ENCODE results near the gene P3H3.

Gene P3H3

DNA sequence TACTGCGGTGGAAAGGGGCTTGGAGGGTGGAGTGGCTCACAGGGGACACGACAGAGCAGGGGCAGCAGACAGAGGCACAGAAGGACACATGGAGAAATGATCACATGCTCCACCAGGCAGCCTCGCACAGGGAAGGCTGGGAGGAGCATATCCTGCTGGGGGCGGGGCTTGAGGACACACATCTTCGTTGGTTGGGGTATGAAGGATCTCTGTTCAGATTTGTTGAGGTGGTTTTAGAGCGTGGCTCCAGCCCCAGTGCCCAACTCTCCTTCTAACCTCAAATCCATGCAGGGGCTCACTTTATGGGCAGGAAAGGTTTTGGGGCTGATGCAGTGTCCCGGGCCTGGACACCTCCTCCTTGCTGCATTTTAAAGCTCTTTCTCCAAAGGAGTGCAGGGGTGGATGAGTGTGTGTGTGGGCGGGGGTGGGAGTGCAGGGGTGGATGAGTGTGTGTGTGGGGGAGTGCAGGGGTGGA, 733 bp upstream of the P3H3 start:
- H3K27ac ChIP-seq (ENCODE audit: low read length) = no peak overlapping the region
- H3K4me1 ChIP-seq (ENCODE audit: low read length) = peaks cover 11% of the 10 kb centered on the region
- H3K9me3 ChIP-seq (ENCODE audit: insufficient read depth, low read length) = no peaks in the 10 kb centered on the region
- peak overlapping the region; percentile 53 for H3K4me2 ChIP-seq (ENCODE audit: low read length)
- no peaks in the 10 kb centered on the region for H3K79me2 ChIP-seq (ENCODE audit: low read length)
- H3K27me3 ChIP-seq (ENCODE audit: low read depth, low read length) = peaks cover 22% of the 10 kb centered on the region
- H3K4me3 ChIP-seq (ENCODE audit: low read length) = peak overlapping the region; percentile 25; the same call in 1 of the 2 replicates
- no peak overlapping the region for H2AFZ ChIP-seq (ENCODE audit: low read depth, low read length)
- H3K9ac ChIP-seq (ENCODE audit: low read length) = no peak overlapping the region
- H3K36me3 ChIP-seq (replicated peaks; ENCODE audit: low read depth, low read length) = peaks cover 2% of the 10 kb centered on the region
- H4K20me1 ChIP-seq (ENCODE audit: insufficient read depth, low read length) = no peaks in the 10 kb centered on the region
- TF ChIP-seq, protein P1, sequence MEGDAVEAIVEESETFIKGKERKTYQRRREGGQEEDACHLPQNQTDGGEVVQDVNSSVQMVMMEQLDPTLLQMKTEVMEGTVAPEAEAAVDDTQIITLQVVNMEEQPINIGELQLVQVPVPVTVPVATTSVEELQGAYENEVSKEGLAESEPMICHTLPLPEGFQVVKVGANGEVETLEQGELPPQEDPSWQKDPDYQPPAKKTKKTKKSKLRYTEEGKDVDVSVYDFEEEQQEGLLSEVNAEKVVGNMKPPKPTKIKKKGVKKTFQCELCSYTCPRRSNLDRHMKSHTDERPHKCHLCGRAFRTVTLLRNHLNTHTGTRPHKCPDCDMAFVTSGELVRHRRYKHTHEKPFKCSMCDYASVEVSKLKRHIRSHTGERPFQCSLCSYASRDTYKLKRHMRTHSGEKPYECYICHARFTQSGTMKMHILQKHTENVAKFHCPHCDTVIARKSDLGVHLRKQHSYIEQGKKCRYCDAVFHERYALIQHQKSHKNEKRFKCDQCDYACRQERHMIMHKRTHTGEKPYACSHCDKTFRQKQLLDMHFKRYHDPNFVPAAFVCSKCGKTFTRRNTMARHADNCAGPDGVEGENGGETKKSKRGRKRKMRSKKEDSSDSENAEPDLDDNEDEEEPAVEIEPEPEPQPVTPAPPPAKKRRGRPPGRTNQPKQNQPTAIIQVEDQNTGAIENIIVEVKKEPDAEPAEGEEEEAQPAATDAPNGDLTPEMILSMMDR (IDR thresholded peaks at IDR 0.05; ENCODE audit: low read depth, low read length) = no peak
- TF ChIP-seq EZH2phosphoT487 (IDR thresholded peaks at IDR 0.05; ENCODE audit: low read depth) = no peak

GRCh38 chr12:6828781-6829535, 751 bp downstream of the P3H3 start:
- H3K9ac ChIP-seq (ENCODE audit: low read length) = peak overlapping the region; percentile 89
- H3K4me1 ChIP-seq (ENCODE audit: low read length) = peaks cover 11% of the 10 kb centered on the region
- no peaks in the 10 kb centered on the region for H3K79me2 ChIP-seq (ENCODE audit: low read length)
- peak overlapping the region; percentile 17 for H3K27ac ChIP-seq (ENCODE audit: low read length)
- H3K27me3 ChIP-seq (ENCODE audit: low read depth, low read length) = peaks cover 9% of the 10 kb centered on the region; the same call in 1 of the 2 replicates
- H3K36me3 ChIP-seq (replicated peaks; ENCODE audit: low read depth, low read length) = peaks cover 2% of the 10 kb centered on the region
- H3K4me3 ChIP-seq (ENCODE audit: low read length) = peak overlapping the region; percentile 90
- H3K4me2 ChIP-seq (ENCODE audit: low read length) = peak overlapping the region; percentile 85
- H3K9me3 ChIP-seq (ENCODE audit: insufficient read depth, low read length) = no peaks in the 10 kb centered on the region
- peak overlapping the region; percentile 67 for H2AFZ ChIP-seq (ENCODE audit: low read depth, low read length)
- no peaks in the 10 kb centered on the region for H4K20me1 ChIP-seq (ENCODE audit: insufficient read depth, low read length)
- TF ChIP-seq, protein P1 (IDR thresholded peaks at IDR 0.05; ENCODE audit: low read depth, low read length) = no peak
- TF ChIP-seq EZH2phosphoT487 (IDR thresholded peaks at IDR 0.05; ENCODE audit: low read depth) = no peak

GRCh38 chr12:6829536-6830220, 1.5 kb downstream of the P3H3 start:
- Histone ChIP-seq H3K27ac (ENCODE audit: low read length) (no peak overlapping the region), H3K4me3 (ENCODE audit: low read length) (peak overlapping the region; percentile 90), H3K9ac (ENCODE audit: low read length) (peak overlapping the region; percentile 89), H3K36me3 (replicated peaks; ENCODE audit: low read depth, low read length) (peaks cover 2% of the 10 kb centered on the region), H3K4me1 (ENCODE audit: low read length) (peaks cover 11% of the 10 kb centered on the region), H2AFZ (ENCODE audit: low read depth, low read length) (peak overlapping the region; percentile 67), H3K27me3 (ENCODE audit: low read depth, low read length) (peaks cover 9% of the 10 kb centered on the region; the same call in 1 of the 2 replicates), H3K79me2 (ENCODE audit: low read length) (no peaks in the 10 kb centered on the region), H3K4me2 (ENCODE audit: low read length) (peak overlapping the region; percentile 85), H4K20me1 (ENCODE audit: insufficient read depth, low read length) (no peaks in the 10 kb centered on the region), H3K9me3 (ENCODE audit: insufficient read depth, low read length) (no peaks in the 10 kb centered on the region)
- TF ChIP-seq EZH2phosphoT487 (IDR thresholded peaks at IDR 0.05; ENCODE audit: low read depth) = no peak
- TF ChIP-seq, protein P1 (IDR thresholded peaks at IDR 0.05; ENCODE audit: low read depth, low read length) = peak; percentile 29

- H4K20me1 ChIP-seq (ENCODE audit: insufficient read depth, low read length) = no peaks in the 10 kb centered on the region
- H3K4me1 ChIP-seq (ENCODE audit: low read length) = peaks cover 11% of the 10 kb centered on the region
- no peaks in the 10 kb centered on the region for H3K9me3 ChIP-seq (ENCODE audit: insufficient read depth, low read length)
- no peaks in the 10 kb centered on the region for H3K79me2 ChIP-seq (ENCODE audit: low read length)
- TF ChIP-seq, protein P1 (IDR thresholded peaks at IDR 0.05; ENCODE audit: low read depth, low read length) = no peak
- TF ChIP-seq EZH2phosphoT487 (IDR thresholded peaks at IDR 0.05; ENCODE audit: low read depth) = no peak
- peak overlapping the region; percentile 85 for H3K4me2 ChIP-seq (ENCODE audit: low read length)
- H3K9ac ChIP-seq (ENCODE audit: low read length) = peak overlapping the region; percentile 89
- peak overlapping the region; percentile 90 for H3K4me3 ChIP-seq (ENCODE audit: low read length)
- H3K27ac ChIP-seq (ENCODE audit: low read length) = no peak overlapping the region
- H3K36me3 ChIP-seq (replicated peaks; ENCODE audit: low read depth, low read length) = peaks cover 2% of the 10 kb centered on the region
- H3K27me3 ChIP-seq (ENCODE audit: low read depth, low read length) = peaks cover 9% of the 10 kb centered on the region; the same call in 1 of the 2 replicates
- no peak overlapping the region for H2AFZ ChIP-seq (ENCODE audit: low read depth, low read length)
Measured at GRCh38 chr12:6830286-6830890, 2.2 kb downstream of the P3H3 start.

Measured in OCI-LY3 (cell line).